Keratinocyte (primary cell): ENCODE data around the gene CNTNAP2. TPM values are rescaled to one million over a fixed set of nuclear protein-coding genes. Genes with fewer than 3 reads are reported as not detected.

Experiments
- DNase-seq: peaks from one replicate; pipeline ENCODE4 v3.0.0-alpha.2; 2011; ENCODE audit warnings: low read depth, missing footprints, low spot score
- FAIRE-seq: peaks from 2 replicates; lab custom pipeline; 2011; peaks lifted over from hg19 to GRCh38; lab: Jason Lieb, UNC
- H2AFZ ChIP-seq: 2 replicates; pipeline ENCODE4 v1.6.0; 2012; ENCODE audit warnings: low read length, control low read depth, inconsistent platforms; ENCODE audit not compliant: control insufficient read depth
- H3K27ac ChIP-seq: 2 replicates; pipeline ENCODE4 v1.5.1; 2011; ENCODE audit warnings: low read length; ENCODE audit not compliant: control insufficient read depth, insufficient read depth
- H3K27me3 ChIP-seq: 3 replicates; pipeline ENCODE4 v1.6.0; 2011; ENCODE audit warnings: low read length; ENCODE audit not compliant: control insufficient read depth, insufficient read depth; ENCODE audit errors: extremely low read depth
- H3K36me3 ChIP-seq, 2 experiments: 2 replicates in 1 of 2; 3 replicates in 1 of 2; pipeline ENCODE4 v1.5.1; 2011; ENCODE audit warnings: low read length in 2 of 2, mild to moderate bottlenecking in 1 of 2; ENCODE audit not compliant: control insufficient read depth in 2 of 2, insufficient read depth in 2 of 2; ENCODE audit errors: extremely low read depth in 1 of 2
- H3K4me1 ChIP-seq: 3 replicates; pipeline ENCODE4 v1.5.1; 2011; ENCODE audit warnings: low read length; ENCODE audit not compliant: control insufficient read depth, insufficient read depth; ENCODE audit errors: extremely low read depth
- H3K4me2 ChIP-seq: 3 replicates; pipeline ENCODE4 v1.6.0; 2011; ENCODE audit warnings: low read depth, low read length; ENCODE audit not compliant: control insufficient read depth, insufficient read depth; ENCODE audit errors: extremely low read depth
- H3K4me3 ChIP-seq, 3 experiments: fragments of 200-600 bp in 1 of 3; sonication (generic) in 1 of 3; 2 replicates in 2 of 3; 3 replicates in 1 of 3; pipeline ENCODE4 v1.5.1; 2011 to 2016; ENCODE audit warnings: low read length in 3 of 3, mild to moderate bottlenecking in 3 of 3, control low read depth in 2 of 3, inconsistent platforms in 1 of 3, low read depth in 1 of 3, mixed read lengths in 1 of 3, mixed run types in 1 of 3, moderate library complexity in 1 of 3; ENCODE audit not compliant: control insufficient read depth in 2 of 3, insufficient read depth in 2 of 3; ENCODE audit errors: extremely low read depth in 1 of 3
- H3K79me2 ChIP-seq: 2 replicates; pipeline ENCODE4 v1.6.0; 2012; ENCODE audit warnings: low read length; ENCODE audit not compliant: control insufficient read depth, insufficient read depth
- H3K9ac ChIP-seq: 3 replicates; pipeline ENCODE4 v1.6.0; 2011; ENCODE audit warnings: low read length; ENCODE audit not compliant: control insufficient read depth, insufficient read depth; ENCODE audit errors: extremely low read depth
- H3K9me1 ChIP-seq: 3 replicates; pipeline ENCODE4 v1.6.0; 2011; ENCODE audit warnings: low read length; ENCODE audit not compliant: control insufficient read depth, insufficient read depth; ENCODE audit errors: extremely low read depth
- H3K9me3 ChIP-seq: 2 replicates; pipeline ENCODE4 v1.5.1; 2012; ENCODE audit warnings: low read depth, low read length; ENCODE audit not compliant: control insufficient read depth
- H4K20me1 ChIP-seq: 3 replicates; pipeline ENCODE4 v1.6.0; 2011; ENCODE audit warnings: low read length; ENCODE audit not compliant: control insufficient read depth, insufficient read depth; ENCODE audit errors: extremely low read depth
- EZH2 ChIP-seq: IDR thresholded peaks from one replicate; pipeline ENCODE4 v1.6.1; 2012; ENCODE audit warnings: inconsistent platforms, mild to moderate bottlenecking, low read length, moderate library complexity
- dilution Hi-C: fragments of 300-500 bp; cut with MboI; formaldehyde crosslinking; loops from one replicate; pipeline ENCODE4 v1.7.0; 2020; ENCODE audit warnings: low sequenced_read_pairs; ENCODE audit not compliant: extremely low pct_ligation_motif_present
- polyA plus RNA-seq, 5 experiments: library from polyadenylated mRNA; depleted of rRNA in 3 of 5; stranded (reverse) in 3 of 5; stranded (forward) in 1 of 5; unstranded in 1 of 5; fragments of >200 nt; gene quantifications; 1 replicate in 1 of 5; 2 replicates in 3 of 5; 3 replicates in 1 of 5; pipeline versions ENCODE4 v1.2.1 to v1.2.3, GENCODE V29; 2011 to 2012; ENCODE audit warnings: missing spikeins in 2 of 5, low read depth in 1 of 5, low replicate concordance in 1 of 5
- TF ChIP-seq, protein P1 (sequence below), 3 experiments: IDR thresholded peaks in 1 of 3; conservative IDR thresholded peaks in 1 of 3; optimal IDR thresholded peaks in 1 of 3; 2 replicates in 2 of 3; 3 replicates in 1 of 3; pipeline versions ENCODE3 to v1.5.1; 2011; ENCODE audit warnings: low read length in 3 of 3, mild to moderate bottlenecking in 3 of 3, moderate library complexity in 2 of 3, control low read depth in 1 of 3, inconsistent platforms in 1 of 3; ENCODE audit not compliant: insufficient read depth in 2 of 3; ENCODE audit errors: extremely low read depth in 1 of 3

Gene CNTNAP2
- polyA plus RNA-seq, 1 donor (not counting 4 experiments of a cell fraction or from before 2014, with no cell fraction given): 1.4 TPM

GRCh38 chr7:148108381-148108780 is 1991.8 kb downstream of the CNTNAP2 start:
- Histone ChIP-seq H3K27me3 (no peaks in the 10 kb centered on the region), H3K4me2 (no peak overlapping the region), H3K9ac (no peak overlapping the region), H3K36me3 (no peaks in the 10 kb centered on the region), H3K9me1 (no peaks in the 10 kb centered on the region), H2AFZ (no peak overlapping the region), H3K4me3 (no peak overlapping the region), H3K79me2 (no peaks in the 10 kb centered on the region), H4K20me1 (no peaks in the 10 kb centered on the region), H3K4me1 (no peaks in the 10 kb centered on the region), H3K9me3 (no peaks in the 10 kb centered on the region), H3K27ac (no peak overlapping the region)
- DNase-seq (no peak), FAIRE-seq (no peak)
- TF ChIP-seq, protein P1, sequence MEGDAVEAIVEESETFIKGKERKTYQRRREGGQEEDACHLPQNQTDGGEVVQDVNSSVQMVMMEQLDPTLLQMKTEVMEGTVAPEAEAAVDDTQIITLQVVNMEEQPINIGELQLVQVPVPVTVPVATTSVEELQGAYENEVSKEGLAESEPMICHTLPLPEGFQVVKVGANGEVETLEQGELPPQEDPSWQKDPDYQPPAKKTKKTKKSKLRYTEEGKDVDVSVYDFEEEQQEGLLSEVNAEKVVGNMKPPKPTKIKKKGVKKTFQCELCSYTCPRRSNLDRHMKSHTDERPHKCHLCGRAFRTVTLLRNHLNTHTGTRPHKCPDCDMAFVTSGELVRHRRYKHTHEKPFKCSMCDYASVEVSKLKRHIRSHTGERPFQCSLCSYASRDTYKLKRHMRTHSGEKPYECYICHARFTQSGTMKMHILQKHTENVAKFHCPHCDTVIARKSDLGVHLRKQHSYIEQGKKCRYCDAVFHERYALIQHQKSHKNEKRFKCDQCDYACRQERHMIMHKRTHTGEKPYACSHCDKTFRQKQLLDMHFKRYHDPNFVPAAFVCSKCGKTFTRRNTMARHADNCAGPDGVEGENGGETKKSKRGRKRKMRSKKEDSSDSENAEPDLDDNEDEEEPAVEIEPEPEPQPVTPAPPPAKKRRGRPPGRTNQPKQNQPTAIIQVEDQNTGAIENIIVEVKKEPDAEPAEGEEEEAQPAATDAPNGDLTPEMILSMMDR (optimal IDR thresholded peaks at IDR 0.05 in 1 of 3, IDR thresholded peaks at IDR 0.05 in 1 of 3, conservative IDR thresholded peaks at IDR 0.05 in 1 of 3; ENCODE audit: extremely low read depth in 1 of 3, insufficient read depth in 2 of 3, low read length in 3 of 3): no peak
- TF ChIP-seq EZH2: no peak
- dilution Hi-C loops: no loop called here

DNA sequence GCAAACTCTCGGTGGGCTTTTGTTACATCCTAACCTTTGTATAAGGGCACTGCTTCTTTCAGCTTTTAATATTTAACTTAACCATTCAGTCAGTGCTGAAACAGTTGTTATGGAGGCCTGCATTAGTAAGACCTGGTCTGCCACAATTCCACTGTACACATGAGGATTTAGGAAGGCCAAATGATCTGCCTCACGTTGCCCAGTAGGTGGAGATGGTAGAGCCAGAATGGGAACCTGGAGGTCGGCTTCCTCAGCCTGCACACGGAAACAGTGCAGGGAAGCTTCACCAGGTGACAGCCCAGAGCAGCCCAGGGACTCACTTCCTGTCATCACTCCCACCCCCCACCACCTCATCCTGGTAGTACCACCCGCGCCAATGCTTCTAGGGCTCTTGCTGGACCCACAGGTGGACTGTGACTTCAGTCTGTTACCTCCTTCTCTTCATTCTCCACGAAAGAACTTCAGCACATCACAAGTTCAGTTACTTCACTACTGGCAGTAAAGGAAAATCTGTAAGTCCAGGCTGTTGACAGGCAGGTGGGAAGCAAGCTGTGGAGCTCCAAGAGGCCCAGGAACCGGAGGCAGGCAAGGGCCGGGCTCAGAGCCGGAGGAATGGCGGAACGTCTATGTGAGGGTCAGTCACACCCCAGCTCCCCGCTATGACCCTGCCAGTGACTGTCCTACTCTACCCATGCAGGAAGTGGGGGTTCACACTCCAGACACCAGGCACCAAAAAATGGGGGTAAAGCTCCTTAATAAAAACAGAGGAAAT is 1993.7 kb downstream of the CNTNAP2 start:
- Histone ChIP-seq H3K4me2 (no peak overlapping the region), H4K20me1 (no peaks in the 10 kb centered on the region), H3K4me3 (no peak overlapping the region), H3K36me3 (no peaks in the 10 kb centered on the region), H3K27me3 (no peaks in the 10 kb centered on the region), H3K9ac (no peak overlapping the region), H3K9me3 (no peaks in the 10 kb centered on the region), H3K27ac (no peak overlapping the region), H3K4me1 (no peaks in the 10 kb centered on the region), H3K79me2 (no peaks in the 10 kb centered on the region), H3K9me1 (no peaks in the 10 kb centered on the region), H2AFZ (no peak overlapping the region)
- DNase-seq (no peak), FAIRE-seq (no peak)
- TF ChIP-seq, protein P1 (optimal IDR thresholded peaks at IDR 0.05 in 1 of 3, IDR thresholded peaks at IDR 0.05 in 1 of 3, conservative IDR thresholded peaks at IDR 0.05 in 1 of 3; ENCODE audit: extremely low read depth in 1 of 3, insufficient read depth in 2 of 3, low read length in 3 of 3): no peak
- no peak for TF ChIP-seq EZH2
- dilution Hi-C loops: no loop called here
